Mesenchymal stem cell (in vitro differentiated cells and primary cell): ENCODE results near the gene CADM1.

Experiments used
- DNase-seq: peaks from one replicate; pipeline ENCODE4 v3.0.0-alpha.2; 2013
- H2AFZ ChIP-seq: one replicate; pipeline ENCODE4 v1.6.1; 2013; ENCODE audit warnings: low read depth, mild to moderate bottlenecking, control low read depth, inconsistent platforms, low read length, moderate library complexity
- H2AK5ac ChIP-seq: 2 replicates; pipeline ENCODE4 v1.6.1; 2013; ENCODE audit warnings: low read length, moderate library complexity, mild to moderate bottlenecking, inconsistent platforms; ENCODE audit not compliant: severe bottlenecking
- H2BK120ac ChIP-seq: one replicate; pipeline ENCODE4 v1.6.1; 2013; ENCODE audit warnings: low read depth, mild to moderate bottlenecking, inconsistent platforms, low read length, moderate library complexity
- H2BK12ac ChIP-seq, 2 experiments: one replicate each; pipeline ENCODE4 v1.6.1; 2013; ENCODE audit warnings: inconsistent platforms in 2 of 2, low read length in 2 of 2, mild to moderate bottlenecking in 2 of 2, moderate library complexity in 2 of 2, control low read depth in 1 of 2
- H2BK15ac ChIP-seq: one replicate; pipeline ENCODE4 v1.6.1; 2013; ENCODE audit warnings: mild to moderate bottlenecking, low read depth, inconsistent platforms; ENCODE audit not compliant: poor library complexity, severe bottlenecking
- H2BK5ac ChIP-seq: 2 replicates; pipeline ENCODE4 v1.6.1; 2013; ENCODE audit warnings: low read depth, mild to moderate bottlenecking, low read length, control low read depth, inconsistent platforms; ENCODE audit not compliant: poor library complexity, severe bottlenecking
- H3K14ac ChIP-seq, 2 experiments: one replicate each; pipeline ENCODE4 v1.6.1; 2013; ENCODE audit warnings: inconsistent platforms in 2 of 2, low read length in 2 of 2, control low read depth in 1 of 2, mild to moderate bottlenecking in 1 of 2, moderate library complexity in 1 of 2
- H3K18ac ChIP-seq, 2 experiments: one replicate each; pipeline ENCODE4 v1.6.1; 2013; ENCODE audit warnings: inconsistent platforms in 2 of 2, low read length in 2 of 2, control low read depth in 1 of 2, low read depth in 1 of 2, mild to moderate bottlenecking in 1 of 2
- H3K23ac ChIP-seq, 2 experiments: one replicate each; pipeline ENCODE4 v1.6.1; 2013; ENCODE audit warnings: inconsistent platforms in 2 of 2, low read length in 2 of 2, mild to moderate bottlenecking in 2 of 2, moderate library complexity in 2 of 2, control low read depth in 1 of 2
- H3K27ac ChIP-seq: 2 replicates; pipeline ENCODE4 v1.5.1; 2013; ENCODE audit warnings: mild to moderate bottlenecking, moderate library complexity, low read length, control low read depth, inconsistent platforms; ENCODE audit not compliant: poor library complexity, severe bottlenecking
- H3K27me3 ChIP-seq, 2 experiments: 2 replicates each; pipeline versions ENCODE4 v1.6.1 to v1.7.0; 2013; ENCODE audit warnings: low read length in 2 of 2, mild to moderate bottlenecking in 2 of 2, moderate library complexity in 2 of 2, control low read depth in 1 of 2, inconsistent platforms in 1 of 2; ENCODE audit not compliant: control insufficient read depth in 1 of 2, insufficient read depth in 1 of 2
- H3K36me3 ChIP-seq, 2 experiments: 2 replicates each; pipeline versions ENCODE4 v1.6.1 to v1.7.0; 2013; ENCODE audit warnings: low read length in 2 of 2, control low read depth in 1 of 2, inconsistent platforms in 1 of 2, low read depth in 1 of 2, mild to moderate bottlenecking in 1 of 2; ENCODE audit not compliant: insufficient read depth in 2 of 2, control insufficient read depth in 1 of 2
- H3K4ac ChIP-seq, 2 experiments: one replicate each; pipeline ENCODE4 v1.6.1; 2013; ENCODE audit warnings: inconsistent platforms in 2 of 2, low read length in 2 of 2, mild to moderate bottlenecking in 2 of 2, moderate library complexity in 2 of 2, control low read depth in 1 of 2, low read depth in 1 of 2
- H3K4me1 ChIP-seq: 2 replicates; pipeline ENCODE4 v1.6.1; 2013; ENCODE audit warnings: low read depth, low read length, control low read depth; ENCODE audit not compliant: control insufficient read depth, insufficient read depth
- H3K4me2 ChIP-seq: 2 replicates; pipeline ENCODE4 v1.6.1; 2013; ENCODE audit warnings: low read length, mild to moderate bottlenecking, inconsistent platforms; ENCODE audit not compliant: poor library complexity, severe bottlenecking
- H3K4me3 ChIP-seq, 2 experiments: 2 replicates each; pipeline versions ENCODE4 v1.5.1 to v1.7.0; 2013; ENCODE audit warnings: low read length in 2 of 2, mild to moderate bottlenecking in 2 of 2, control low read depth in 1 of 2, low read depth in 1 of 2; ENCODE audit not compliant: insufficient read depth in 1 of 2
- H3K79me1 ChIP-seq: replicated peaks from 2 replicates; pipeline ENCODE4 v1.6.1; 2013; ENCODE audit warnings: mild to moderate bottlenecking, control low read depth, low read length, inconsistent platforms; ENCODE audit not compliant: poor library complexity, severe bottlenecking
- H3K9ac ChIP-seq: 2 replicates; pipeline ENCODE4 v1.7.0; 2013; ENCODE audit warnings: mild to moderate bottlenecking, low read length, moderate library complexity
- H3K9me3 ChIP-seq: 2 replicates; pipeline ENCODE4 v1.7.0; 2013; ENCODE audit warnings: mild to moderate bottlenecking, low read length; ENCODE audit not compliant: control insufficient read depth
- H4K8ac ChIP-seq: one replicate; pipeline ENCODE4 v1.6.1; 2013; ENCODE audit warnings: inconsistent platforms, mild to moderate bottlenecking, low read length, moderate library complexity
- H4K91ac ChIP-seq: one replicate; pipeline ENCODE4 v1.6.1; 2013; ENCODE audit warnings: mild to moderate bottlenecking, low read length, inconsistent platforms
- WGBS: methylation state at CpG from one replicate; pipeline ENCODE4 v1.1.7; 2013; ENCODE audit warnings: mixed read lengths; 5-methylcytosine and 5-hydroxymethylcytosine counted together

The CADM1 gene

GRCh38 chr11:115462004-115462541 is 42.1 kb downstream of the CADM1 start:
- no peak overlapping the region for H4K91ac ChIP-seq
- H3K23ac ChIP-seq, result no peak overlapping the region
- no peak overlapping the region for H2BK120ac ChIP-seq
- H3K4me2 ChIP-seq, result no peak overlapping the region
- H3K9ac ChIP-seq, result no peak overlapping the region
- H2BK5ac ChIP-seq, result no peak overlapping the region
- H2AFZ ChIP-seq, result no peak overlapping the region
- DNase-seq, result no peak
- H3K4me3 ChIP-seq, result no peak overlapping the region
- H3K27me3 ChIP-seq, result no peaks in the 10 kb centered on the region
- peaks cover 5% of the 10 kb centered on the region for H3K4me1 ChIP-seq
- WGBS, result 86% methylated on average over 15 of the region's 18 CpGs
- no peak overlapping the region for H4K8ac ChIP-seq
- H3K14ac ChIP-seq, result no peak overlapping the region
- no peak overlapping the region for H2BK12ac ChIP-seq
- H3K36me3 ChIP-seq, result peaks cover 0 to 3% of the 10 kb centered on the region in 2 experiments
- no peak overlapping the region for H3K4ac ChIP-seq
- no peak overlapping the region for H2BK15ac ChIP-seq
- H3K18ac ChIP-seq, result no peak overlapping the region
- peaks cover 25% of the 10 kb centered on the region for H3K79me1 ChIP-seq
- peak overlapping the region; percentile 36 for H2AK5ac ChIP-seq
- no peak overlapping the region for H3K27ac ChIP-seq
- H3K9me3 ChIP-seq, result no peaks in the 10 kb centered on the region

GRCh38 chr11:115460512-115460911 is 43.7 kb downstream of the CADM1 start:
- Histone ChIP-seq H3K36me3 (peaks cover 0 to 3% of the 10 kb centered on the region in 2 experiments), H3K79me1 (peaks cover 25% of the 10 kb centered on the region), H3K18ac (no peak overlapping the region), H3K23ac (no peak overlapping the region), H3K14ac (no peak overlapping the region), H2AFZ (no peak overlapping the region), H2BK15ac (no peak overlapping the region), H3K4me2 (no peak overlapping the region), H2BK5ac (no peak overlapping the region), H3K4me3 (no peak overlapping the region), H2BK120ac (no peak overlapping the region), H4K91ac (no peak overlapping the region), H3K27ac (no peak overlapping the region), H4K8ac (no peak overlapping the region), H2BK12ac (no peak overlapping the region), H3K4me1 (peaks cover 5% of the 10 kb centered on the region), H3K4ac (no peak overlapping the region), H3K9ac (no peak overlapping the region), H3K9me3 (no peaks in the 10 kb centered on the region), H3K27me3 (no peaks in the 10 kb centered on the region), H2AK5ac (no peak overlapping the region)
- 100% methylated on average over 1 of the region's 1 CpG for WGBS
- DNase-seq, result no peak

GRCh38 chr11:115459563-115459962 is 44.7 kb downstream of the CADM1 start:
- Histone ChIP-seq H2BK120ac (no peak overlapping the region), H3K14ac (no peak overlapping the region), H3K4me3 (no peak overlapping the region), H2BK12ac (no peak overlapping the region), H3K4me2 (no peak overlapping the region), H4K91ac (no peak overlapping the region), H3K4me1 (peaks cover 5% of the 10 kb centered on the region), H3K79me1 (peaks cover 29% of the 10 kb centered on the region), H3K27me3 (no peaks in the 10 kb centered on the region), H3K18ac (no peak overlapping the region), H2AFZ (no peak overlapping the region), H3K27ac (peak overlapping the region; percentile 74), H3K23ac (no peak overlapping the region), H3K36me3 (peaks cover 0 to 3% of the 10 kb centered on the region in 2 experiments), H2BK5ac (no peak overlapping the region), H2BK15ac (no peak overlapping the region), H3K9ac (no peak overlapping the region), H2AK5ac (no peak overlapping the region), H4K8ac (no peak overlapping the region), H3K4ac (no peak overlapping the region), H3K9me3 (no peaks in the 10 kb centered on the region)
- no peak for DNase-seq

GRCh38 chr11:115458877-115459276 is 45.3 kb downstream of the CADM1 start:
- Histone ChIP-seq H3K18ac (no peak overlapping the region), H2BK15ac (no peak overlapping the region), H3K23ac (no peak overlapping the region), H3K9ac (no peak overlapping the region), H3K14ac (no peak overlapping the region), H2AFZ (no peak overlapping the region), H3K4ac (no peak overlapping the region), H3K27ac (no peak overlapping the region), H3K79me1 (peaks cover 30% of the 10 kb centered on the region), H2BK120ac (no peak overlapping the region), H3K9me3 (no peaks in the 10 kb centered on the region), H4K8ac (no peak overlapping the region), H3K27me3 (no peaks in the 10 kb centered on the region), H2BK12ac (no peak overlapping the region), H2BK5ac (no peak overlapping the region), H3K4me2 (no peak overlapping the region), H2AK5ac (no peak overlapping the region), H4K91ac (no peak overlapping the region), H3K4me1 (peaks cover 5% of the 10 kb centered on the region), H3K4me3 (no peak overlapping the region), H3K36me3 (peaks cover 0 to 3% of the 10 kb centered on the region in 2 experiments)
- DNase-seq, result no peak
- 63% methylated on average over 4 of the region's 4 CpGs for WGBS
